GM21737 (cell line): Measurements from ENCODE around the gene VENTX.
"Not testable (repeated sequence)": the region's sequence is repeated elsewhere in the genome, so short reads cannot be mapped to it uniquely, and the experiment has no call there.

Source experiments
- ATAC-seq: cut with Tn5 transposase; IDR thresholded peaks from one replicate; pipeline ENCODE4 v1.9.1; 2021; ENCODE audit warnings: mild to moderate bottlenecking, moderate library complexity; ENCODE audit not compliant: unreplicated experiment

Gene VENTX

GRCh38 chr10:133234796-133235195 lies 2.9 kb upstream of the VENTX start:
- ATAC-seq: not testable (repeated sequence)

DNA sequence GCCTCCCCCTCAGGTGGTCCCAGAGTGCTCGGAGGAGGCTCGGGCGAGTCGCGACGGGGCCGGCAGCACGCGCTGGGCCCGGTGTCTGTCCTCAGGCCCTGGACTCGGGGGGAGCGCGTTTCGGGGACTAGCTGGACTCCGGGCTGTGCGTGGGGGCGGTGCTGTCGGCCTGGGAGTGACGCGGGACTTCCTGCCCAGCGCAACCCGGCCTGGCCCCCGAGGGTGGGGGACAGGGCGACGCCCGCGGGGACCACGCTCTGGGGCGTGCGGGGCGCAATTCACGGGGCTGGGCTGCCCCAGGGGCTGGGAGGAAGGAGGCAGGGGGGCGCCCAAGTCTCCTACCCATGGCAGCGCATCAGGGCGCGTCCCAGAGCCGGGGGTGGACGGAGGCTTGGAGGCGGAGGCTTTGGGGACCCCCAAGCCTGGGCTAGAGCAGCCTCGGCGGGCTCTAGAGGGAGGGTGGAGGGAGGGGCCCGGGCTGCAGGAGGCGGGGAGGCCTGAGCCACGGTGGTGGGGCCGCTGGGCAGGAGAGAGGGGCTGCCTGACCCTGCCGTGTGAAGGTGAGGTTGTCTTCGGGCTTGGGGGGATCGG lies 2.3 kb upstream of the VENTX start:
- ATAC-seq: no peak

DNA sequence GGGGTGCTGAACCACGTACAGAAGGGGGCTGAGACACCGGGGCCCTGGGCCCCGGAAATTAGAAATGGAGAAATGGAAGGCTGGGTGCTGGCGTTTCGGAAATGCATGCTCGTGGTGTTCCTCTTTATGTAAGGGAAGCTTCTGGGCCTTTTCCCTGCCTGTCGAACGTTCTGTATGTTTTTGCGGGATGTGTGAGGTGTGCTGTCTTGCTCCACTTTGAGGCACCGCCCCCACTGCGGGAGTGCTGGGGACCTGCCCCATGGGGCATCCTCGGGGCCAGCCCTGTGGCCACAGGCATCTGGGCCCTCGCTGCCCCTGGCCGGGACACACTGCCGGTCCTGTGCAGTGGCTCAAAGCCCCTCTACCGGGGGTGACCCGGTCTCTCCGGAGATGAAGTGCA lies 1.7 kb upstream of the VENTX start:
- ATAC-seq: no peak

- no peak for ATAC-seq
Observed at GRCh38 chr10:133236401-133237240, 1.0 kb upstream of the VENTX start.

- no peak for ATAC-seq
Observed at GRCh38 chr10:133237241-133237587, 441 bp upstream of the VENTX start.

- ATAC-seq: no peak
Observed at GRCh38 chr10:133238466-133238804, 780 bp downstream of the VENTX start.

DNA sequence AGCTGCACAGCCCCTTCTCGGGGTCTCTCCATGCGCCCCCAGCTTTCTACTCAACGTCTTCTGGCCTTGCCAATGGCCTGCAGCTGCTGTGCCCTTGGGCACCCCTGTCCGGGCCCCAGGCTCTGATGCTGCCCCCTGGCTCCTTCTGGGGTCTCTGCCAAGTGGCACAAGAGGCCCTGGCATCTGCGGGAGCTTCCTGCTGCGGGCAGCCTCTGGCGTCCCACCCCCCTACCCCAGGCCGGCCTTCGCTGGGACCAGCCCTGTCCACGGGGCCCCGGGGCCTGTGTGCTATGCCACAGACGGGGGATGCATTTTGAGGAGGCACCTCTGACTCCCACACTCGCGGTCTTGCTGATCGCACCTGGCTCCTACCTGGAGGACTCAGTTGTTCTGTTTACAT lies 2.3 kb downstream of the VENTX start:
- ATAC-seq: no peak

- ATAC-seq: no peak
Observed at GRCh38 chr10:133241501-133242205, 4.0 kb downstream of the VENTX start.

- ATAC-seq: no peak
Observed at GRCh38 chr10:133242611-133243356, 5.1 kb downstream of the VENTX start.

DNA sequence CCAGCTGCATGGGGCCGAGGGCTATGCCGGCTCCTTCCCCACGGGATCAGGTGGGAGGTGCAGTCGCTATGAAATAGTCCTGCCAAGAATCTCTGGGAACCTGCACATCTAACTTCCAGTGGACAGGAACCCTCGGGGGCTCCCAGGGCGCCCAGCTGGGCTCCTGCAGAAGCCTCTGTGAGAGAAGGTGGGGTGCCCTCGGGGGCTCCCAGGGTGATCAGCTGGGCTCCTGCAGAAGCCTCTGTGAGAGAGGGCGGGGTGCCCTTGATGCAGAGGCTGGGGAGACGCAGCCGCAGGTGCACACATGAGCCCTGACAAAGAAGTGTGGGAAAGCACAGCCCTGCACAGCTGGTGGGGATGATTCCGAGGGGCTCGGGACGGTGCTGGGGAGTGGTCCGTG lies 5.9 kb downstream of the VENTX start:
- no peak for ATAC-seq

GRCh38 chr10:133245439-133246235 lies 8.0 kb downstream of the VENTX start:
- no peak for ATAC-seq

GRCh38 chr10:133246236-133246626 lies 8.6 kb downstream of the VENTX start:
- ATAC-seq: no peak

DNA sequence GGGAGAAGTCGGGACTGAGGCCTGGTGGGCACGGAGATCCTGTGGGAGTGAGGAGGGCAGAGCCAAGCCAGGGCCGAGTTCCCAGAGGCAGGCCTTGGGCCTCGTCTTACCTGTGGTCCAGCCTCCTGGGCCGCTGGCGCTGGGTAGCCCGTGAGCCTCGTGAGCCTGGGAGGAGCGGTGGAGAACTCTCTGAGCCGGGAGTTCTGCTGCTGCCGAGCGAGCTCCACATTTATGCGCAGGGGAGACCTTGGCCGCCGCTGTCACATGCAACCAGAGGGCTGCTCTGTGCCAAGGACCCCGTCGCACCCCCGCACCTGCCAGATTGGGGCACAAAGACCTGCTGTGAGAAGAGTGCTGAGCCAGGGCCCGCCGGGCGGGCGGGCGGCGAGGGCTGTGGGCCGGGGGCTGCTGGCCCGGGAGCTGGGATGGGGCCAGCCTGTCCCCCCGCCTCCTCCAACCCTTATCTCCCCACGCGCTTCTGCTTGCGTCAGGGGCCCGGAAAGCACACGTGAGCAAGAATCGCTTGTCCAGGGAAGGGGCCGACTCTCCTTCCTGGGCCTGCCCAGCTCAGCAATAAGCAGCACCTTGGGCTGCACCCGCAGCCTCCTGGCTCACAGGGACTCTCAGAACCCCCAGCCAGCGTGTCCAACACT lies 10.2 kb downstream of the VENTX start:
- no peak for ATAC-seq

DNA sequence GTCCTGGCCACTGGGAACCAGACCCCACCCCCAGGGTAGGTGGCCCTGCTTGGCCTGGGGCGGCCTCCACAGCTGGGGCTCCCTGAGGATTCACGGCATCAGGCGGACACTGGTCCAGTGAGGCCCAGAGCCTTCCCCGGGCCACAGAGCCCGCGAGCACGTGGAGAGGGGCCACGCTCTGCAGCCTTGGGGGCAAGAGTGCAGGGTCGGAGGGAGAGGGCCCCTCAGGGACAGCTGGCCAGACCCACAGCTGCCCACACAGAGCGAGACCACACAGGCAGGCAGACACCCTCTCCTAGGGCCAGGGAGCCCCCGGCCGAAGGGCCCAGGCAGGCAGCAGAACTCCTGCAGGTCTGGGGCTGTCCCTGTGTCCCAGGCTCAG lies 10.7 kb downstream of the VENTX start:
- no peak for ATAC-seq

DNA sequence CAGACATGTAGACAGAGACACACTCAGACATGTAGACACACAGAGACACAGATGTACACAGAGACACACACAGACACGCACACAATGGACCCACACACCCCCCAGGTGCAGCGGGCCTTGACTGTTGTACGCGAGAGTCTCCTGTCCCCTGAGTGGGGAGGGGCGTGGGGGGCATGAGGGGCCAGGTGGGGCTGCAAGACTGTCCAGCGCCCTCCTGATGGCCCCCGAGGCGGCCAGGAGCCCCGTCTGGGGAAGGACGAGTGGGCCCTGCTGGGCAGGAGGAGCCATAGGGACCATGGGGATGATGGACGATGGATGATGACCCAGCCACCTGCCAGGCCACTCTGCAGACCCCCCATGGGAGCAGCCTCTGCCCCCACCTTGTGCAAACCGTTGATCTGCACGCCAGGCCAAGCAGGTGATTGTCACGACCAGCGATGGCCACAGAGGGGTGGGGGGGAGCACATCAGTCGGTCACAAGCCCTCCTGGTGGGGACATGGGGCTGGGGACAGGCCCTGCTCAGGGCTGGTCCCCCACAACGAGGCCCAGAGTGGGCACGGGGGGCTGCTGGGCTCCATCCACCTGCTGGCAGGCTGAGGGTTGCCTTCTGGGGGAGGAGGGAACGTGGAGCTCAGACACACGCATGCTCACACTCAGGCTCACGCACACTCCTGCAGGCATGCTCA lies 11.6 kb downstream of the VENTX start:
- no peak for ATAC-seq

DNA sequence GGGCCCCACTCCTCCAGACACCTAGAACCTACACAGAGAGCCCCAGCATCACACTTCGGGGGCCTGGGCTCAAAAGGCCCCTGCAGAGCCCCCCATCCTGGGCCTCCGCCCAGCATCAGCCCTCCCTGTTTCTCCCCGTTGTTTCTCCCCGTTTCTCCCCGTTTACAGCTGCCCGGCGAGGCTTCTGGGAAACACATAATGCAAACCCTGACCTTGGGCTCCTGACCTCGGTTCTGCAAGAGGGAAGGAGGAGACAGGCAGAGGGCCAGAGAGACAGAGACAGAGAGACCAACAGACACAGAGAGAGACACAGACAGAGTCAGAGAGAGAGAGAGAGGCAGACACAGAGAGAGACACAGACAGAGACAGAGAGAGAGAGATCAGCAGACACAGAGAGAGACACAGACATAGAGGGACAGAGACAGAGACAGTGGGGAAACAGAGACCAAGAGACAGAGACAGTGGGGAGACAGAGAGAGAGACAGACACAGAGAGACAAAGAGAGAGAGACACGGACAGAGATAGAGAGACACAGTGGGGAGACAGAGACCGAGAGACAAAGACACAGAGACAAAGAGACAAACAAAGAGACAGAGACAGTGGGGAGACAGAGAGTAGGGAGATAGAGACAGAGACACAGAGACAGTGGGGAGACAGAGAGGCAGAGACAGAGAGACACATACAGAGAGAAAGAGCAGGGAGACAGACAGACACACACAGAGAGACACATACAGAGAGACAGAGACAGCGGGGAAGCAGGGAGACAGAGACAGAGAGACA lies 12.5 kb downstream of the VENTX start:
- ATAC-seq: no peak

DNA sequence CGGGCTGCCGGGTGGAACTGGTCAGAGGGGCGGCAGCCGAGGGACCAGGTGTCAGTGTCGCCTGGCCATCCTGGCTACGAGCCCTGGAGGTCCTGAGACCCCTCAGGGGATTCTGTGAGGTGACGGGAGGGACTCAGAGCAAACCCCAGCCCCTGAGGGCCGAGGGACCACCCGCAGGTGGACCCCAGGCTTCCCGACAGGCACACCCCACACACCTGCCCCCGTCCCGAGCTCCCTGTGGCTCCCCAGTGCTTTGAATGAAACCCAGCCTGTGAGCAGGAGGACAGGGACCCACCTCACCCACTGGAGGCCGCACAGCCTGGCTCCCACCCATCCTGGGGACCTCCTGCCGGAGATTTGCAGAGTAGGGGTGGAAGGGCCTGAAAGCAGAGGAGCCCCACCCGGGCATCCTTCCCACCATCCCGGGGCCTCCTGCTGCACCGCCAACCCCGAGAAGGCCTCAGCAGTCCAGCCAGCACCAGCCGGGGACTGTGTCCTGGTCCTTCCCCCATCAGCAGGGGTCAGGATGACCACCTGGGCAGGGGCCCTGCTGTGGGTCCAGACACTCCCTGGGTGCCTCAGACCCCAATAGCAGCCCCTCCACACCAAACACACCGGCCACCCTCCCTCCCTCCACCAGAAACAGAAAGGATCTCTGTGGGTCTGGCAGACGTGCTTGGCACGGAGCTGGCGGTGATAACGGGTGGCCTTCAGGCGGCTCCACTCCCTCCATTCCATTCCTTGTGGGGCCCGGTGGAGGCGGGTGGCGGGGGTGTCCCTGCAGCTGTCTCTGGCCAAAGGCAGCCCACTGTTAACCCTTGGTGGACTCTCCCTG lies 13.9 kb downstream of the VENTX start:
- no peak for ATAC-seq

DNA sequence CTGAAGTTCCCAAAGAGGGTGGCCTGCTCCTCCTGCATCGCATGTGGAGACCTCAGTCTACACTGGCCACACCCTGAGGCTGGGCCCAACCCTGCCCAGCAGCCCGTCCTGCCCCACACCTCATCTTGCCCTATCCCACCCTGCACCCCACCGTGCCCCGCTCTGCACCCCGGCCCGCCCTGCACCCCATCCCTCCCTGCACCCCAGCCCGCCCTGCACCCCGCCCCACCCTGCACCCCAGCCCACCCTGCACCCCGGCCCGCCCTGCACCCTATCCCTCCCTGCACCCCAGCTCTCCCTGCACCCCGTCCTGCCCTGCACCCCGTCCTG lies 14.5 kb downstream of the VENTX start:
- ATAC-seq: no peak
